ENCODE results near the gene SLC7A7. TPM values are rescaled to one million over a fixed set of nuclear protein-coding genes. Genes with fewer than 3 reads are reported as not detected.
"Not testable (repeated sequence)": the region's sequence is repeated elsewhere in the genome, so short reads cannot be mapped to it uniquely, and the experiment has no call there.

The SLC7A7 gene
- polyA plus RNA-seq, 3 donors, result 262 to 425 (median 371) TPM

DNA sequence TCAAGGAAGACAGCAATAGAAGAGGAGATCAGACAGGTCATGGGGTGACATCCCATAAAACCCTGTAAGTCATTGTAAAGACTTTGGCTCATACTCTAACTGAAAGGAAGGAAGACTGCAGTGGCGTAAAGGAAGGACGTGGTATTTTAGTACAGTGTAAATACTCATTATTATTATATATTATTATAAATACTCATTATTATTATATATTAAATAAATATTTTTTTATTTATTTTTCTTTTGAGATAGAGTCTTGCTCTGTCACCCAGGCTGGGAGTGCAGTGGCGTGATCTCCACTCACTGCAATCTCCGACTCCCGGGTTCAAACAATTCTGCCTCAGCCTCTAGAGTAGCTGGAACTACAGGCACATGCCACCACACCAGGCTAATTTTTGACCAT is 41.2 kb upstream of the SLC7A7 start:
- DNase-seq, result no peak
- peaks cover 0 to 2% of the 10 kb centered on the region in 2 donors for H3K27me3 ChIP-seq (ENCODE audit: control insufficient read depth in 2 of 2, insufficient read depth in 2 of 2, low read length in 2 of 2)
- no peak overlapping the region for H3K4me2 ChIP-seq (replicated peaks; ENCODE audit: extremely low read depth, low read length, poor library complexity, severe bottlenecking)
- no peak overlapping the region for H3K27ac ChIP-seq (ENCODE audit: low read depth in 1 of 2, low read length in 2 of 2)
- 100% methylated on average over 2 of the region's 5 CpGs for WGBS (ENCODE audit: insufficient coverage)
- no peaks in the 10 kb centered on the region for H3K36me3 ChIP-seq (replicated peaks in 1 of 2; ENCODE audit: control insufficient read depth in 1 of 2, insufficient read depth in 2 of 2, low read length in 2 of 2)
- no peak overlapping the region for H3K9ac ChIP-seq (ENCODE audit: insufficient read depth, low read length, poor library complexity, severe bottlenecking)
- Mint-ChIP-seq H3K9me3 (peaks cover 0 to 13% (median 0%) of the 10 kb centered on the region in 7 donors), H3K4me1 (peaks cover 11% of the 10 kb centered on the region), H3K27ac (no peak overlapping the region), H3K36me3 (no peaks in the 10 kb centered on the region), H3K27me3 (ENCODE audit: low read depth in 3 of 3) (peaks cover 21 to 29% (median 22%) of the 10 kb centered on the region in 3 donors), H3K4me3 (no peak overlapping the region)
- no peak overlapping the region for H3K4me3 ChIP-seq (replicated peaks in 1 of 3; ENCODE audit: low read depth in 2 of 3, low read length in 3 of 3)
- peaks cover 6 to 12% of the 10 kb centered on the region in 2 donors for H3K4me1 ChIP-seq (ENCODE audit: control insufficient read depth in 1 of 2, insufficient read depth in 2 of 2, low read length in 2 of 2)
- no peaks in the 10 kb centered on the region for H3K79me2 ChIP-seq (ENCODE audit: insufficient read depth, low read length)
- H4K20me1 ChIP-seq (ENCODE audit: insufficient read depth, low read length), result no peaks in the 10 kb centered on the region
- H2AFZ ChIP-seq (ENCODE audit: insufficient read depth, low read depth, low read length, poor library complexity, severe bottlenecking), result no peak overlapping the region
- TF ChIP-seq CTCF (IDR thresholded peaks at IDR 0.05), result no peak
- intact Hi-C loops (cut with micrococcal nuclease), result no loop called here
- peaks cover 0 to 4% of the 10 kb centered on the region in 2 donors for H3K9me3 ChIP-seq (replicated peaks in 1 of 2; ENCODE audit: control insufficient read depth in 1 of 2, insufficient read depth in 1 of 2, low read length in 2 of 2)

GRCh38 chr14:22854963-22855724 is 39.9 kb upstream of the SLC7A7 start:
- peaks cover 0 to 4% of the 10 kb centered on the region in 2 donors for H3K9me3 ChIP-seq (replicated peaks in 1 of 2; ENCODE audit: control insufficient read depth in 1 of 2, insufficient read depth in 1 of 2, low read length in 2 of 2)
- H4K20me1 ChIP-seq (ENCODE audit: insufficient read depth, low read length), result no peaks in the 10 kb centered on the region
- Mint-ChIP-seq H3K36me3 (no peaks in the 10 kb centered on the region), H3K4me3 (no peak overlapping the region), H3K27ac (no peak overlapping the region), H3K27me3 (ENCODE audit: low read depth in 3 of 3) (peaks cover 20 to 22% (median 20%) of the 10 kb centered on the region in 3 donors), H3K9me3 (peaks cover 0 to 9% (median 0%) of the 10 kb centered on the region in 7 donors), H3K4me1 (peaks cover 16% of the 10 kb centered on the region)
- WGBS (ENCODE audit: insufficient coverage), result 100% methylated on average over 6 of the region's 8 CpGs
- H3K4me2 ChIP-seq (replicated peaks; ENCODE audit: extremely low read depth, low read length, poor library complexity, severe bottlenecking), result no peak overlapping the region
- intact Hi-C loops (cut with micrococcal nuclease), result loop anchor here (5.0 kb wide), 2 partner anchors 78 to 198 kb away; no protein-coding TSS in a partner anchor
- H3K27ac ChIP-seq (ENCODE audit: low read depth in 1 of 2, low read length in 2 of 2), result no peak overlapping the region
- H3K79me2 ChIP-seq (ENCODE audit: insufficient read depth, low read length), result no peaks in the 10 kb centered on the region
- no peak overlapping the region for H3K9ac ChIP-seq (ENCODE audit: insufficient read depth, low read length, poor library complexity, severe bottlenecking)
- H3K27me3 ChIP-seq (ENCODE audit: control insufficient read depth in 2 of 2, insufficient read depth in 2 of 2, low read length in 2 of 2), result peaks cover 0 to 2% of the 10 kb centered on the region in 2 donors
- H3K4me1 ChIP-seq (ENCODE audit: control insufficient read depth in 1 of 2, insufficient read depth in 2 of 2, low read length in 2 of 2), result peaks cover 9 to 17% of the 10 kb centered on the region in 2 donors
- no peak overlapping the region for H3K4me3 ChIP-seq (replicated peaks in 1 of 3; ENCODE audit: low read depth in 2 of 3, low read length in 3 of 3)
- TF ChIP-seq CTCF (IDR thresholded peaks at IDR 0.05), result no peak
- no peak overlapping the region for H2AFZ ChIP-seq (ENCODE audit: insufficient read depth, low read depth, low read length, poor library complexity, severe bottlenecking)
- H3K36me3 ChIP-seq (replicated peaks in 1 of 2; ENCODE audit: control insufficient read depth in 1 of 2, insufficient read depth in 2 of 2, low read length in 2 of 2), result no peaks in the 10 kb centered on the region
- no peak for DNase-seq

- intact Hi-C loops (cut with micrococcal nuclease), result loop anchor here (5.0 kb wide), 2 partner anchors 77 to 197 kb away; no protein-coding TSS in a partner anchor
- not testable (repeated sequence) for H3K27ac Mint-ChIP-seq; H3K4me3 Mint-ChIP-seq; H3K9ac ChIP-seq (ENCODE audit: insufficient read depth, low read length, poor library complexity, severe bottlenecking); H3K4me3 ChIP-seq (replicated peaks in 1 of 3; ENCODE audit: low read depth in 2 of 3, low read length in 3 of 3); H3K79me2 ChIP-seq (ENCODE audit: insufficient read depth, low read length); H3K9me3 Mint-ChIP-seq; H3K36me3 Mint-ChIP-seq; DNase-seq; H3K36me3 ChIP-seq (replicated peaks in 1 of 2; ENCODE audit: control insufficient read depth in 1 of 2, insufficient read depth in 2 of 2, low read length in 2 of 2); H3K4me2 ChIP-seq (replicated peaks; ENCODE audit: extremely low read depth, low read length, poor library complexity, severe bottlenecking); H3K9me3 ChIP-seq (replicated peaks in 1 of 2; ENCODE audit: control insufficient read depth in 1 of 2, insufficient read depth in 1 of 2, low read length in 2 of 2); H3K27ac ChIP-seq (ENCODE audit: low read depth in 1 of 2, low read length in 2 of 2); H2AFZ ChIP-seq (ENCODE audit: insufficient read depth, low read depth, low read length, poor library complexity, severe bottlenecking); H4K20me1 ChIP-seq (ENCODE audit: insufficient read depth, low read length); H3K27me3 ChIP-seq (ENCODE audit: control insufficient read depth in 2 of 2, insufficient read depth in 2 of 2, low read length in 2 of 2)
- 90% methylated on average over 2 of the region's 11 CpGs for WGBS (ENCODE audit: insufficient coverage)
- Mint-ChIP-seq H3K27me3 (ENCODE audit: low read depth in 3 of 3) (peaks cover 18 to 26% (median 20%) of the 10 kb centered on the region in 3 donors), H3K4me1 (peaks cover 16% of the 10 kb centered on the region)
- H3K4me1 ChIP-seq (ENCODE audit: control insufficient read depth in 1 of 2, insufficient read depth in 2 of 2, low read length in 2 of 2), result peaks cover 9 to 17% of the 10 kb centered on the region in 2 donors
These were observed 39.1 kb upstream of the SLC7A7 start for GRCh38 chr14:22854296-22854695.

All from CD14-positive monocyte (primary cell).